ENCODE data around the gene SNX21. TPM values are rescaled to one million over a fixed set of nuclear protein-coding genes. Genes with fewer than 3 reads are reported as not detected.

The SNX21 gene
- total and polyA plus RNA-seq, 9 of the 15 experiments (the other 6 are each of a cell fraction or from before 2014, with no cell fraction given): 0.10 to 1.2 (median 0.42) TPM

DNA sequence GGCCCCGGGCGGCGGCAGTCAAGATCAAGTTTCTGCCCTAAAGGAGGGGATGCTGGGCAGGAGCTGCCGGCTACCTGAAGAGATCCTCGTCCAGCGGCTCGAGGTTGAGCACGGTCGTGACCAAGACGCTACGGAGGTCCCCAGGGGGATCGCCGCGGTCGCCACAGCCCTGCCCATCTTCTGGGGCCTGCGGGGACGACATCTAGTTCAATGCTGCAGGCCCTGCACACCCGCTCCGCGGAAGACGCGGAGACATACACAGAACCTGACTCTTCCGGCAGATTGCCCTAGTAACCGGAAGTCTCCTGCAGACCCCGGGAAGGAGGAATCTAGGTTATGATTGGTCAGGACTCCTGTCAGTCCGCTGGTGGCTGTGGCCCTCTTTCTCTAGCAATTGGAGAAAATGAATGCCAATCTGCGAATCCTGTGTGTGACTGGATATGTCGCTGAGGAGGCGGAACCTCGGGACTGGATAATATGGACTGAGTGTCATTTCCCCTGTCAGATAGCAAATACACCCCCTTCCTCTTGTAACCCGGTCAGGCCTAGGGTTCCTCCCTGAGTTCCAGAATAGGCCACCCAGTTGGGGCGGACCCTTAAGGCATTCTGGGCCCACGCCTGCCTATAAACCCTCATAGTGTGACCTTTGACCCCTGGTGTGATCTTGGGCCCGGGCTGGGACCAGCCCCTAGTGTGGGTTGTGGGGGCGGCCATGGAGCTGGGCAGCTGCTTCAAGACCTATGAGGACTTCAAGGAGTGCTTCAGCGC lies 23.7 kb downstream of the SNX21 start, which contains the start of the genes ACOT8 and ZSWIM3 (continued):
- TF ChIP-seq HOXB6 (CRISPR knock-in tag; IDR thresholded peaks at IDR 0.05; ENCODE audit: borderline replicate concordance) (no peak), KLF10 (CRISPR knock-in tag; IDR thresholded peaks at IDR 0.05) (no peak), STAT5B (CRISPR knock-in tag; IDR thresholded peaks at IDR 0.05) (no peak), ASH1L (IDR thresholded peaks at IDR 0.05; ENCODE audit: borderline replicate concordance, low read depth, partially characterized antibody) (peak; percentile 99), KDM4B (IDR thresholded peaks at IDR 0.05; ENCODE audit: borderline replicate concordance in 2 of 2, low read depth in 1 of 2) (no peak; a peak in 1 of 4 replicates), TGIF2 (CRISPR knock-in tag; IDR thresholded peaks at IDR 0.05) (no peak), GTF2E2 (tag; IDR thresholded peaks at IDR 0.05) (no peak; the same call in 1 of the 2 replicates), SAP30 (IDR thresholded peaks at IDR 0.05; ENCODE audit: borderline replicate concordance, insufficient read depth, low read depth, low read length, poor library complexity, severe bottlenecking) (peak; percentile 88)
- TF ChIP-seq, protein P1, sequence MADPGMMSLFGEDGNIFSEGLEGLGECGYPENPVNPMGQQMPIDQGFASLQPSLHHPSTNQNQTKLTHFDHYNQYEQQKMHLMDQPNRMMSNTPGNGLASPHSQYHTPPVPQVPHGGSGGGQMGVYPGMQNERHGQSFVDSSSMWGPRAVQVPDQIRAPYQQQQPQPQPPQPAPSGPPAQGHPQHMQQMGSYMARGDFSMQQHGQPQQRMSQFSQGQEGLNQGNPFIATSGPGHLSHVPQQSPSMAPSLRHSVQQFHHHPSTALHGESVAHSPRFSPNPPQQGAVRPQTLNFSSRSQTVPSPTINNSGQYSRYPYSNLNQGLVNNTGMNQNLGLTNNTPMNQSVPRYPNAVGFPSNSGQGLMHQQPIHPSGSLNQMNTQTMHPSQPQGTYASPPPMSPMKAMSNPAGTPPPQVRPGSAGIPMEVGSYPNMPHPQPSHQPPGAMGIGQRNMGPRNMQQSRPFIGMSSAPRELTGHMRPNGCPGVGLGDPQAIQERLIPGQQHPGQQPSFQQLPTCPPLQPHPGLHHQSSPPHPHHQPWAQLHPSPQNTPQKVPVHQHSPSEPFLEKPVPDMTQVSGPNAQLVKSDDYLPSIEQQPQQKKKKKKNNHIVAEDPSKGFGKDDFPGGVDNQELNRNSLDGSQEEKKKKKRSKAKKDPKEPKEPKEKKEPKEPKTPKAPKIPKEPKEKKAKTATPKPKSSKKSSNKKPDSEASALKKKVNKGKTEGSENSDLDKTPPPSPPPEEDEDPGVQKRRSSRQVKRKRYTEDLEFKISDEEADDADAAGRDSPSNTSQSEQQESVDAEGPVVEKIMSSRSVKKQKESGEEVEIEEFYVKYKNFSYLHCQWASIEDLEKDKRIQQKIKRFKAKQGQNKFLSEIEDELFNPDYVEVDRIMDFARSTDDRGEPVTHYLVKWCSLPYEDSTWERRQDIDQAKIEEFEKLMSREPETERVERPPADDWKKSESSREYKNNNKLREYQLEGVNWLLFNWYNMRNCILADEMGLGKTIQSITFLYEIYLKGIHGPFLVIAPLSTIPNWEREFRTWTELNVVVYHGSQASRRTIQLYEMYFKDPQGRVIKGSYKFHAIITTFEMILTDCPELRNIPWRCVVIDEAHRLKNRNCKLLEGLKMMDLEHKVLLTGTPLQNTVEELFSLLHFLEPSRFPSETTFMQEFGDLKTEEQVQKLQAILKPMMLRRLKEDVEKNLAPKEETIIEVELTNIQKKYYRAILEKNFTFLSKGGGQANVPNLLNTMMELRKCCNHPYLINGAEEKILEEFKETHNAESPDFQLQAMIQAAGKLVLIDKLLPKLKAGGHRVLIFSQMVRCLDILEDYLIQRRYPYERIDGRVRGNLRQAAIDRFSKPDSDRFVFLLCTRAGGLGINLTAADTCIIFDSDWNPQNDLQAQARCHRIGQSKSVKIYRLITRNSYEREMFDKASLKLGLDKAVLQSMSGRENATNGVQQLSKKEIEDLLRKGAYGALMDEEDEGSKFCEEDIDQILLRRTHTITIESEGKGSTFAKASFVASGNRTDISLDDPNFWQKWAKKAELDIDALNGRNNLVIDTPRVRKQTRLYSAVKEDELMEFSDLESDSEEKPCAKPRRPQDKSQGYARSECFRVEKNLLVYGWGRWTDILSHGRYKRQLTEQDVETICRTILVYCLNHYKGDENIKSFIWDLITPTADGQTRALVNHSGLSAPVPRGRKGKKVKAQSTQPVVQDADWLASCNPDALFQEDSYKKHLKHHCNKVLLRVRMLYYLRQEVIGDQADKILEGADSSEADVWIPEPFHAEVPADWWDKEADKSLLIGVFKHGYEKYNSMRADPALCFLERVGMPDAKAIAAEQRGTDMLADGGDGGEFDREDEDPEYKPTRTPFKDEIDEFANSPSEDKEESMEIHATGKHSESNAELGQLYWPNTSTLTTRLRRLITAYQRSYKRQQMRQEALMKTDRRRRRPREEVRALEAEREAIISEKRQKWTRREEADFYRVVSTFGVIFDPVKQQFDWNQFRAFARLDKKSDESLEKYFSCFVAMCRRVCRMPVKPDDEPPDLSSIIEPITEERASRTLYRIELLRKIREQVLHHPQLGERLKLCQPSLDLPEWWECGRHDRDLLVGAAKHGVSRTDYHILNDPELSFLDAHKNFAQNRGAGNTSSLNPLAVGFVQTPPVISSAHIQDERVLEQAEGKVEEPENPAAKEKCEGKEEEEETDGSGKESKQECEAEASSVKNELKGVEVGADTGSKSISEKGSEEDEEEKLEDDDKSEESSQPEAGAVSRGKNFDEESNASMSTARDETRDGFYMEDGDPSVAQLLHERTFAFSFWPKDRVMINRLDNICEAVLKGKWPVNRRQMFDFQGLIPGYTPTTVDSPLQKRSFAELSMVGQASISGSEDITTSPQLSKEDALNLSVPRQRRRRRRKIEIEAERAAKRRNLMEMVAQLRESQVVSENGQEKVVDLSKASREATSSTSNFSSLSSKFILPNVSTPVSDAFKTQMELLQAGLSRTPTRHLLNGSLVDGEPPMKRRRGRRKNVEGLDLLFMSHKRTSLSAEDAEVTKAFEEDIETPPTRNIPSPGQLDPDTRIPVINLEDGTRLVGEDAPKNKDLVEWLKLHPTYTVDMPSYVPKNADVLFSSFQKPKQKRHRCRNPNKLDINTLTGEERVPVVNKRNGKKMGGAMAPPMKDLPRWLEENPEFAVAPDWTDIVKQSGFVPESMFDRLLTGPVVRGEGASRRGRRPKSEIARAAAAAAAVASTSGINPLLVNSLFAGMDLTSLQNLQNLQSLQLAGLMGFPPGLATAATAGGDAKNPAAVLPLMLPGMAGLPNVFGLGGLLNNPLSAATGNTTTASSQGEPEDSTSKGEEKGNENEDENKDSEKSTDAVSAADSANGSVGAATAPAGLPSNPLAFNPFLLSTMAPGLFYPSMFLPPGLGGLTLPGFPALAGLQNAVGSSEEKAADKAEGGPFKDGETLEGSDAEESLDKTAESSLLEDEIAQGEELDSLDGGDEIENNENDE (IDR thresholded peaks at IDR 0.05; ENCODE audit: low read depth, low read length): no peak
- TF ChIP-seq, protein P2, sequence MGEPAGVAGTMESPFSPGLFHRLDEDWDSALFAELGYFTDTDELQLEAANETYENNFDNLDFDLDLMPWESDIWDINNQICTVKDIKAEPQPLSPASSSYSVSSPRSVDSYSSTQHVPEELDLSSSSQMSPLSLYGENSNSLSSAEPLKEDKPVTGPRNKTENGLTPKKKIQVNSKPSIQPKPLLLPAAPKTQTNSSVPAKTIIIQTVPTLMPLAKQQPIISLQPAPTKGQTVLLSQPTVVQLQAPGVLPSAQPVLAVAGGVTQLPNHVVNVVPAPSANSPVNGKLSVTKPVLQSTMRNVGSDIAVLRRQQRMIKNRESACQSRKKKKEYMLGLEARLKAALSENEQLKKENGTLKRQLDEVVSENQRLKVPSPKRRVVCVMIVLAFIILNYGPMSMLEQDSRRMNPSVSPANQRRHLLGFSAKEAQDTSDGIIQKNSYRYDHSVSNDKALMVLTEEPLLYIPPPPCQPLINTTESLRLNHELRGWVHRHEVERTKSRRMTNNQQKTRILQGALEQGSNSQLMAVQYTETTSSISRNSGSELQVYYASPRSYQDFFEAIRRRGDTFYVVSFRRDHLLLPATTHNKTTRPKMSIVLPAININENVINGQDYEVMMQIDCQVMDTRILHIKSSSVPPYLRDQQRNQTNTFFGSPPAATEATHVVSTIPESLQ (CRISPR knock-in tag; IDR thresholded peaks at IDR 0.05): no peak
